Fibroblast of lung (primary cell): Measurements from ENCODE around the gene RAN.

ENCODE experiments used
- CTCF ChIP-seq, 2 donors: IDR thresholded peaks in 1 of 2; conservative IDR thresholded peaks in 1 of 2; 1 replicate in 1 of 2; 2 replicates in 1 of 2; pipeline ENCODE4 v1.5.1; 2011 to 2012; ENCODE audit warnings: low read length in 2 of 2, control low read depth in 1 of 2, inconsistent platforms in 1 of 2, low read depth in 1 of 2, mild to moderate bottlenecking in 1 of 2
- EZH2 ChIP-seq: IDR thresholded peaks from 2 replicates; pipeline ENCODE4 v1.5.1; 2012; ENCODE audit warnings: low read length, control low read depth, mild to moderate bottlenecking; ENCODE audit errors: missing control alignments

- TF ChIP-seq CTCF (conservative IDR thresholded peaks at IDR 0.05 in 1 of 2, IDR thresholded peaks at IDR 0.05 in 1 of 2; ENCODE audit: low read depth in 1 of 2, low read length in 2 of 2) (no peak), EZH2 (no peak)
Measured at GRCh38 chr12:130879212-130879686, 7.4 kb downstream of the RAN start.
